ENCODE measurements around the gene TRPV4. TPM values are rescaled to one million over a fixed set of nuclear protein-coding genes. Genes with fewer than 3 reads are reported as not detected.

TRPV4 gene
- total and polyA plus RNA-seq, 9 of the 15 experiments (the other 6 are each of a cell fraction or from before 2014, with no cell fraction given): 0.13 TPM; not detected in 8

GRCh38 chr12:109739747-109740693 lies 93.2 kb downstream of the TRPV4 start:
- Histone ChIP-seq H3K9ac (ENCODE audit: insufficient read depth in 1 of 2, low read depth in 2 of 2, low read length in 2 of 2) (0 out of 4 replicates have a peak overlapping the region, but pooled peaks of 1 of the 2 experiments have one; percentile 5), H3K4me3 (no peak overlapping the region), H3K4me1 (replicated peaks in 1 of 2; ENCODE audit: control insufficient read depth in 2 of 2, insufficient read depth in 2 of 2, low read length in 2 of 2) (peaks cover 7 to 16% of the 10 kb centered on the region in 2 experiments; a peak in 3 of 5 replicates), H2AFZ (ENCODE audit: low read depth, low read length) (no peak overlapping the region), H3K79me2 (ENCODE audit: control insufficient read depth, insufficient read depth, low read length) (no peaks in the 10 kb centered on the region), H3K9me3 (replicated peaks; ENCODE audit: control insufficient read depth, insufficient read depth, low read depth, low read length) (no peaks in the 10 kb centered on the region), H3K4me2 (ENCODE audit: insufficient read depth, low read length) (peak overlapping the region; percentile 21), H3K9me1 (ENCODE audit: control insufficient read depth, insufficient read depth, low read length) (no peaks in the 10 kb centered on the region), H3K27ac (ENCODE audit: extremely low read depth, low read depth, low read length) (no peak overlapping the region; the same call in 2 of the 3 replicates), H3K36me3 (ENCODE audit: control insufficient read depth, insufficient read depth, low read length) (no peaks in the 10 kb centered on the region), H3K27me3 (ENCODE audit: control insufficient read depth in 2 of 2, insufficient read depth in 2 of 2, low read length in 2 of 2) (peaks cover 6 to 43% of the 10 kb centered on the region in 2 experiments; a peak in 4 of 5 replicates), H4K20me1 (replicated peaks; ENCODE audit: control insufficient read depth, insufficient read depth, low read length) (peaks cover 25% of the 10 kb centered on the region)
- CTCF ChIA-PET (ENCODE audit: low intra/inter-chr PET ratio): no interaction called here
- in situ Hi-C loops (cut with MboI) (no loop called here), intact Hi-C loops (cut with micrococcal nuclease) (no loop called here)
- 1% methylated on average over 11 of the region's 18 CpGs for WGBS (ENCODE audit: insufficient coverage, low coverage, missing lambda C conversion rate)
- ATAC-seq: peak; percentile 73
- BruUV-seq (replicated peaks): no TSS peak
- DNase-seq (ENCODE audit: extremely low read depth in 1 of 4, low spot score in 3 of 4): peak; percentile 54 to 68 (median 64)
- peak; percentile 26 for FAIRE-seq
- POLR2A ChIA-PET: interaction anchor here (0.8 kb wide), 1 partner anchor 142 kb away, joined by 3 read pairs; no protein-coding TSS in a partner anchor
- TF ChIP-seq SMARCE1 (IDR thresholded peaks at IDR 0.05): no peak
- no peak for TF ChIP-seq HNRNPL (IDR thresholded peaks at IDR 0.05; ENCODE audit: low read depth, low read length)
- TF ChIP-seq MTA2 (IDR thresholded peaks at IDR 0.05; ENCODE audit: low read depth): peak; percentile 51
- TF ChIP-seq TAL1 (IDR thresholded peaks at IDR 0.05): peak; percentile 74
- TF ChIP-seq SOX6 (IDR thresholded peaks at IDR 0.05): peak; percentile 52
- no peak for TF ChIP-seq MAFG (tag; conservative IDR thresholded peaks at IDR 0.05)
- no peak for TF ChIP-seq ATF2 (CRISPR knock-in tag; IDR thresholded peaks at IDR 0.05)
- TF ChIP-seq CUX1 (CRISPR knock-in tag; IDR thresholded peaks at IDR 0.05): no peak
- peak; percentile 79 for TF ChIP-seq BCOR (IDR thresholded peaks at IDR 0.05)
- no peak for TF ChIP-seq ZNF311 (CRISPR knock-in tag; IDR thresholded peaks at IDR 0.05)
- no peak for TF ChIP-seq BDP1 (IDR thresholded peaks at IDR 0.05; ENCODE audit: insufficient read depth, insufficient read length)
- no peak for TF ChIP-seq NELFE (IDR thresholded peaks at IDR 0.05; ENCODE audit: insufficient read depth, insufficient read length)
- TF ChIP-seq TSC22D4 (tag; IDR thresholded peaks at IDR 0.05): no peak
- TF ChIP-seq HBP1 (CRISPR knock-in tag; IDR thresholded peaks at IDR 0.05): no peak
- no peak for TF ChIP-seq RBM22 (IDR thresholded peaks at IDR 0.05; ENCODE audit: low read depth, low read length, poor library complexity, severe bottlenecking)
